Fibroblast of lung (primary cell): ENCODE data around the gene NRF1.

Experiments used
- CTCF ChIP-seq, 2 donors: IDR thresholded peaks in 1 of 2; conservative IDR thresholded peaks in 1 of 2; 1 replicate in 1 of 2; 2 replicates in 1 of 2; pipeline ENCODE4 v1.5.1; 2011 to 2012; ENCODE audit warnings: low read length in 2 of 2, control low read depth in 1 of 2, inconsistent platforms in 1 of 2, low read depth in 1 of 2, mild to moderate bottlenecking in 1 of 2
- EZH2 ChIP-seq: IDR thresholded peaks from 2 replicates; pipeline ENCODE4 v1.5.1; 2012; ENCODE audit warnings: low read length, control low read depth, mild to moderate bottlenecking; ENCODE audit errors: missing control alignments

- no peak for TF ChIP-seq CTCF (conservative IDR thresholded peaks at IDR 0.05 in 1 of 2, IDR thresholded peaks at IDR 0.05 in 1 of 2; ENCODE audit: low read depth in 1 of 2, low read length in 2 of 2)
- no peak for TF ChIP-seq EZH2
These were observed 152.9 kb downstream of the NRF1 start for GRCh38 chr7:129764247-129765084.
